Measurements from ENCODE around the gene DNAJC6.

DNA sequence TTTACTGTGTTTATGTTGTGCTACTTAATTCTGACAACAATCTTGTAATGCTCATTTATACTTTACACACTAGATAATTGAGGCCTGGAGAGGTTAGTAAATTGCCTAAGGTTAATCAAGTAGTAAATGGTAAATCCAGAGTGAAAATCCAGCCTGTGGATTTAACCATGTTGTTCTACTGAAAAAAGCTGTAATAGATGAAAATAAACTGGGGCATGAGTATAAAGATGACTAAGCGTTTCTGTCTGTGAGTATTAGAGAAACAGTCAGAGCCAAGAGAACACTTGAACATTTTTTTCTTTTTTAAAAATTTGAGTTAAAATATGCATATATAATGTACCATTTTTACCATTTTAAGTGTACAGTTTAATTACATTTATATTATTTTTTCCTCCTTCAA lies 63.2 kb downstream of the DNAJC6 start:
- TF ChIP-seq EZH2 (IDR thresholded peaks at IDR 0.05; ENCODE audit: insufficient read depth, poor library complexity, severe bottlenecking) (no peak), EZH2phosphoT487 (IDR thresholded peaks at IDR 0.05; ENCODE audit: insufficient read depth, low read depth) (no peak)
